Right lung (tissue), 5 donors: ENCODE measurements around the gene PLCG2. TPM values are rescaled to one million over a fixed set of nuclear protein-coding genes. Genes with fewer than 3 reads are reported as not detected.
"Not testable (repeated sequence)": the region's sequence is repeated elsewhere in the genome, so short reads cannot be mapped to it uniquely, and the experiment has no call there.

Source experiments
- DNase-seq, 2 donors: peaks; one replicate each; pipeline ENCODE4 v3.0.0-alpha.2; 2013
- polyA plus RNA-seq, 5 donors: library from polyadenylated mRNA; unstranded; fragments of 120-200 nt; gene quantifications; one replicate each; pipeline versions ENCODE4 v1.2.1 to v1.2.3, GENCODE V29; 2013; ENCODE audit warnings: inconsistent platforms in 1 of 5, low replicate concordance in 1 of 5; ENCODE audit not compliant: insufficient read length in 5 of 5, insufficient read depth in 1 of 5

Gene PLCG2
- polyA plus RNA-seq, 5 donors, result 6.5 to 10.8 (median 8.3) TPM

DNA sequence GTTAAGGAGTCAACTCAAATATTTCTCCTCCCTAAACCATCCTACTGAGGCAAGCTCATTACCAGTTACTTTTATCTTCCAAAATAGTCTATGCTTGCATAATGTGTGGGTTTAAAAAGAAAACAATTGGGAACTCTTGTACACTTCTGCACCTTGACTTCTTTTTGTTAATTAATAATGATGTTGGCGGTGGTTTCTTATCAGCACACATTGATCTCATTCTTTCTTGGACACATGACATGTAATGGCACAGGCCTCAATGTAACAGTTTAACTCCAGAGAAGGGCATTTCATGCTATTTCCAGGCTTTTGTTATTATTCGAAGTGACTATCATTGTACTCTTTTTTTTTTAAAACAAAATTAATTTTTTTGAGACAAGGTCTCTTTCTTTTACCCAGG lies 7.8 kb downstream of the PLCG2 start:
- no peak for DNase-seq

DNA sequence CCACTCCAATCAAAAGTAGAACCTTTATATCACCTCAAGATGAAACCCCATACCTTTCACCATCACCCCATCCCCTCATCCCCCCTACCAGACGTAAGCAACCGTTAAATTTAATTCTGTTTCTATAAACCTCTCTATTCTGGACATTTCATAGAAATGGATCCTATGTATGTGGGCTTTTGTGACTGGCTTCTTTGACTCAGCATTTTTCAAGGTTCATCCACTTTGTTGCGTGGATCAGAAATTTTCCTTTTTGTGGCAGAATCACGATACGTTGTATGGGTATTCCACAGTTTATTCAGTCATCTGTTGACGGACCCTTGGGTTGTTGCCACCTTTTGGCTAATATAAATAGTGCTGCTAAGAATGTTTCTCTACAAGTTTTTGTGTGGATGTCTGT lies 8.6 kb downstream of the PLCG2 start:
- no peak for DNase-seq

DNA sequence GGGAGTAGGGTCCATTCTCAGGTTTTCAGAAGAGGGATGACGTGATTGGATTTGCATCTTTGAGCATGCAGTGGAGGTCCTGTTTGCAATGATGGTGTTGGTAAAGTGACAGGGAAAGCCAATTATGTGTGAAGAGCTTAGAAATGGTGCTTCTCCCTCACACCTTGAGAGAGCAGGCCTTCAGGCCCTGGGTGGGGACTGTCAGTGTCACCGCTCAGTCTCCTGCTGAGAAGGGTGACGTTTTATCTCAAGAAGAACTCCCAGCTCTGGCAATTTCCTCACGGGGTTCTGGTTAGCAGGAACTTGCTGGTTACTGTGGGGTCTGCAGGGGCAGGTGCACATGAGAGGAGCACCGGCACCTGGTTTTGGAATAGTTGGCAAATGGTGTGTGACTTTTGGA lies 11.2 kb downstream of the PLCG2 start:
- no peak for DNase-seq

- DNase-seq, result no peak
Measured at GRCh38 chr16:81790830-81791435, 11.8 kb downstream of the PLCG2 start.

DNA sequence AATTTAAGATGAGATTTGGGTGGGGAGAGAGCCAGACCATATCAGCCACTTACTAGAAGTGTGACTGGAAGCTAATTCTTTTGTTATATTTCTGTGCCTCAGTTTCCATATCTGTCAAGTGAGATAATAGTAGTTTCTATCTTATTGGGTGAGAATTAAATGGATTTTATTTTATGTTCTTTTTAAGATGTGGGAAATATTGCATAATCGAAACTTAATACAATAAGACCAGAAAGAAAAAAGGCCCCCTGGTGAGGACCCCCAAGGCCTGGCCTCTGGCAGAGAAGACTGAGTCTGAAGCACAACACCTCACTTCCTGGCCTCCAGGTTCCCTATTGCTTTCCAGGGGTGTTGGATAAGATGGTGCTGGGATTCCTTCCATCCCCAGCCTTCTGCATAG lies 13.7 kb downstream of the PLCG2 start:
- no peak for DNase-seq

DNA sequence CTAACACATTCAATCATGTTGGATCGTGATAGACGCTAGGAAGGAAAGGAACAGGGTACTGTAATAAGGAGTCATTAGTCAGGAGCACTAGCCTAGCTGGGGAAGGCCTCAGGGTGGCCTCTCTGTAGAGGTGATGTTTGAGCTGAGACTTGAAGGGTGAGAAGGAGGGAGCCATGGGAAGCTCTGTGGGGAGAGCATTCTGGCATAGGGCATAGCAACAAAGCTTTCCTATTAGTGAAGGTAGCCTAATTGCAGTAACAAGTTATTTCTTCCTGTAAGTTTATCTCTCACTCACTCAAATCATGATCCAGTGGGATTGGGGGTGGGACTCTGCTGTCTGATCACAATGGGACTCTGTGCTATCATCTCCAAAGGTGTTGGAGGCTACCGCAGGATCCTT lies 16.1 kb downstream of the PLCG2 start:
- DNase-seq, result no peak

- DNase-seq, result no peak
Measured at GRCh38 chr16:81796035-81796434, 16.9 kb downstream of the PLCG2 start.

GRCh38 chr16:81796583-81797346 lies 17.7 kb downstream of the PLCG2 start:
- no peak for DNase-seq

GRCh38 chr16:81797443-81797842 lies 18.4 kb downstream of the PLCG2 start:
- DNase-seq, result no peak

- DNase-seq, result no peak
Measured at GRCh38 chr16:81798311-81799137, 19.4 kb downstream of the PLCG2 start.

DNA sequence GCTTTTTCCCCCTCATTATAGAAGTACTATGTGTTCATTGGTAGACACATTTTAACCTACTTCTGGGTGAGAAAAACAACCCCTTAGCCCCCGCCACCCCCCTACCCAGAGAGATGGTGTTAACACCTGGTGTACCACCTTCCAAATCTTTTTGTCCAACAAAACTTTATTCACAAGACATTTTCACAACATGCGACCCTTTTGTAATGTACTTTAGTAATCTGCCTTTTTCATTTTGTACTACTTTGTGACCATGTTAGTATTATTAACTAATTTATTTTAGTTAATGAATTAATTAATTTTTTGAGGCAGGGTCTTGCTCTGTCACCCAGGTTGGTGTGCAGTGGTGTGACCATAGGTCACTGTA lies 20.0 kb downstream of the PLCG2 start:
- DNase-seq, result no peak

- not testable (repeated sequence) for DNase-seq
Measured at GRCh38 chr16:81801724-81802123, 22.6 kb downstream of the PLCG2 start.

- DNase-seq, result no peak
Measured at GRCh38 chr16:81803332-81803731, 24.2 kb downstream of the PLCG2 start.

- no peak for DNase-seq
Measured at GRCh38 chr16:81804134-81804610, 25.1 kb downstream of the PLCG2 start.

- no peak for DNase-seq
Measured at GRCh38 chr16:81806696-81807095, 27.6 kb downstream of the PLCG2 start.

- DNase-seq, result no peak
Measured at GRCh38 chr16:81807767-81808358, 28.8 kb downstream of the PLCG2 start.

DNA sequence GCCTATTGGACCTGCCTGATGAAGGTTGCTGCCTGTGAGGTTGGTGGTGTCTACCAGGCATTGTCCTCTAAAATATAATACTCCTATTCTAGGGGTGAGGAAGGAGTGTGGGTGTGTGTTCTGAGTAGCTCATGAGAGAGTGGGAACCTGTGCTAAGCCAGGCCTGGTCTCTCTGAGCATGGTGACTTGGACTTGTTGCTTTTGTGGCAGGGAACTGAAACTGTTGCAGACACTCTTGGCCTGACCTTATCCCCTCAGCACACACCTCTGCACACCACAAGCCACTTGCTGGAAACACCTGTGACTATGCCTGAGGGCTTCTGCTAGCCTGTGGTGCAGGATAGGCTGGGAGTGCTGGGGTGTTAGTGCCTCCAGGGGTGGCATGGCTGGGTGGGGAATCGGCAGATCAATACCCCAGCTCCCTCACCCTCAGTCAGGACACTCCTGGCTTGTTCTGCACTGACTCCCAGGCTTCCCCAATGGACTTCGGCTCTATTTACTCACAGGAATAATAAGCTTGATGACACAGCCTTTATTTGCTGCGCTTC lies 29.9 kb downstream of the PLCG2 start:
- no peak for DNase-seq

DNA sequence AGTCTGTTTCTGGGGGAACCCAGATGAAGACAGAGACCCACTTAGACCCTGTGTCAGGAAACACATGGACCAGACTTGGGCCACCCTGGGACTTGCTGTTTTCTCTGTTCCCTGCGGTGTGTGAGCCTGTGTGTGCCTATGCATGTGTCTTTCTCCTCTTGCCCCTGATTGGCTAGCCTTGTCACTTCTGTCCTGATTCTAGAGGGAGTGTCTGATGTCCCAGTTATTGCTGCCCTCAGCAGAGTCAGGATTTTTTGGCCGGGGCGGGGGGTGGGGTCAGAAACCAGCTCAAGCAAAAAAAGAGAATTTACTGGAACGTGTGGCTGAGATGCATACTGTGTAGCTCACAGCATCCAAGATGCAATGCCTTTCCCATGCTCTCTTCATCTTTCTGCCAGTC lies 30.5 kb downstream of the PLCG2 start:
- no peak for DNase-seq

DNA sequence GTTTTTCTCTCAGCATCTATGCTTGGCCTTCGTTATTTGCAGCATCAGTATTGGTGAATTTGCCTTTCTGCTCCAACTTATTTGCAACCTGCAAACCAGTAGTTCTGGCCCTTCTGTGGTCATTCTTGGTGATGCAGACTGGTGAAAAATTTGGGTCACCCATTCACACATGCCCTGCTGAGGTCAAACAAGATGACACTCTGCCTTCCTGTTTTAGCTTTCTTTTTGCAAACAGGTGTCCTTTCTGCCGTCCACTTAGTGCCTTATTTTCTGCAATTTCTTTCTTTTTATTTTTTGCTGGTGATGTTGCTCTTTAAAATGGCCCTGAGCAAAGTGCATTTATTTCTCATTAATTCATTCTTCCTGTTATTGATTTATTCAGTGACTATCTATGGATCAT lies 31.3 kb downstream of the PLCG2 start:
- DNase-seq, result no peak

DNA sequence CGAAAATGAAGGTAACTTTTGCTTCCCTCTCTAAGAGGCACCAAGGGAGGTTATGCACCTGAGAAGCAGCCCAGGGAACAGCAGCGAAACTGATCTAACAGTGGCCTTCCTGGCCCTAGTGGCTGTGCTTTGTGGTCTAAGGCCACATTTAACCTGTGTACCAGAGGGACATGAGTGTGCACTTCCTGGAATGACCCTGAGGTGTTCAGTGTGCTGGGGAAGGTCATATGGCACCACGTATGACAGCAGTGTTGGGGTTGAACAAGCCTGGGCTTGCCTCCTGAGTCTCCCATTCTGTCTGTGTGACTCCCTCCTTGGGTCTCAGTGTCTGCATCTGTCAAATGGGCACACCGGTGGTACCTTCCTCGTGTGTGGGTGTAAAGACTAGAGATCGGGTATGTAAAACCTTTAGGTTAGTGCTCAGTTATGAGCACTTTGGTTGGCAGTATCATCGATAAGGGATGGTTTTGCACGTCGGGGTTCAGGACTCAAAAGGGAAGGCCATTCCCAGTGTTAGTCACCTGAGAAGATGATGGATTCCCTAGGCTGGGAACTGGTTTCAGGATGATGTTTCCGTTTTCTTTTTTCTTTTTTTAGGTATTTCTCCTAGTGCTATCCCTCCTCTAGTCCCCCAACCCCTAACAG lies 31.9 kb downstream of the PLCG2 start:
- no peak for DNase-seq

GRCh38 chr16:81813648-81814047 lies 34.6 kb downstream of the PLCG2 start:
- DNase-seq, result no peak
